HUDEP-2 (cell line): ENCODE data around the gene NLRP3.
"Not testable (repeated sequence)": the region's sequence is repeated elsewhere in the genome, so short reads cannot be mapped to it uniquely, and the experiment has no call there.

ENCODE experiments used
- DNase-seq, 76 experiments: peaks; one replicate each; lab custom pipeline; 2025; ENCODE audit not compliant: unreplicated experiment in 76 of 76; lab: John Stamatoyannopoulos, UW

Gene NLRP3

DNA sequence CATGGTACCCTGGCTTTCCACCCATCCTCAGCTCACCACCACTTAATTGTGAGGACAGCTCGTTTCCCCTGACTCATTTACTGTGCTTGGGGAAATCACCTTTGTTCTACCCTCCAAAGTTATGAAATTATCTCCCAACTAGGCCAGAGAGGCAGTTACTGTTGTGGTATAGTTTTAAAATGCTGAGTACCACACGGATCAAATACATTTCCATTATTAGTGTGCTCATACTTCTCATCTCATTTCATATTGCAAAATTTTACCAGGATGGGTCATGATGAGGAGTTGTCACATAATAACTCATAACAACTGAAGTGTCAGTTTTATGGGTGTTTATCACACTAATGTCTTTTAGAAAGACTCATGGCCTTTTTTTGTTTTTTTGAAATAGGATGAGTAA lies 51.2 kb downstream of the NLRP3 start:
- DNase-seq, result no peak

DNA sequence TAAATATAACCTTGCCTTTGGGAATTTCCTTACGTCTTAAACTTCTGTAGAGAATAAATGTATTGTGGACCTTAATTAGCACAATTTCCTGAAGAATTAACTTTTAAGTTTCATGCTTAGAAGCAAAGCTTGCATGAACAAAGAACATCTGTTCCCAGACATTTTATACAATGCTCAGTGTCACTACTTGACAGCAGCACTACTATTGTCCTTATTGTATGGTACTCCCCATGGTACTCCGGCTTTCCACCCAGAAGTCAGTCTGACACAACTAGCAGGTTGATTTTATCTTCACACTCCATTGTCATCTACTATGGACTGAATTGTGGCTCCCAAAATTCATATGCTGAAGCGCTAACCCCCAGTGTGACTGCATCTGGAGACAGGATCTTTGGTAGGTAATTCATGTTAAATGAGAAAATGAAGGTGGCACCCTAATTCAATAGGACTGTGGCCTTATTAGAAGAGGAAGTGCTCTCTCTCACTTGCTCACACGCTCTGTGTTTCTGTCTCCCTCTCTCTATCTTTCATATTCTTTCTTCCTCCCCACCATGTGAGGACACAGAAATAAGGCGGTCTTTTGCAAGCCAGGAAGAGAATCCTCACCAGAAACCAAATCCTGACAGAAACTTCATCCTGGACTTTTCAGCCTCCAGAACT lies 52.6 kb downstream of the NLRP3 start:
- DNase-seq, result no peak

DNA sequence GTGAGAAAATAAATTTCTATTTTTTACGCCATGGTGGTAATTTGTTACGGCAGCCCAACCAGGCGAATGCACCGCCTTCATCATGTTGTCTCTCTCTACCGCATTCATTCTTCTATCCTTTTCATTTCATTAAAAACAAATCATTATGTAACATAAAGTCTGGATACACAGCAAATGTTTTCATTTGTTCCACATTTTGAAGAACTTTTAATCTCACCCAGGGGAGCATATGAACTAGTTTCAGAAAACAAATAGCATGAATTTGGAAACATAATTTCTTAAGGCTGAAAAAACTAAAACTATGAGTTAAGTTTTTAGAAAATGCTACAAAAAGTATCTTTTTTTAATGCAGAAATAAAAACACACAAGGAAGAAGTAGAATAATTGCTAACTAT lies 53.2 kb downstream of the NLRP3 start:
- no peak for DNase-seq

DNA sequence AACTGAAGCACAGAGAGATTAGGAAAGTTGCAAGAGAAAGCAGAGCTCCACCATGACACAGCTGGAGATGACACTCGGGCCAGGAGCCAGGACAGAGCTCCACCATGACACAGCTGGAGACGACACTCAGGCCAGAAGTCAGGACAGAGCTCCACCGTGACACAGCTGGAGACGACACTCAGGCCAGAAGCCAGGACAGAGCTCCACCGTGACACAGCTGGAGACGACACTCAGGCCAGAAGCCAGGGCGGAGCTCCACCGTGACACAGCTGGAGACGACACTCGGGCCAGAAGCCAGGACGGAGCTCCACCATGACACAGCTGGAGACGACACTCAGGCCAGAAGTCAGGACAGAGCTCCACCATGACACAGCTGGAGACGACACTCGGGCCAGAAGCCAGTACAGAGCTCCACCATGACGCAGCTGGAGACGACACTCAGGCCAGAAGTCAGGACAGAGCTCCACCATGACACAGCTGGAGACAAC lies 55.0 kb downstream of the NLRP3 start:
- peak in 12 of 76 experiments; percentile 8 to 91 (median 74) for DNase-seq

DNA sequence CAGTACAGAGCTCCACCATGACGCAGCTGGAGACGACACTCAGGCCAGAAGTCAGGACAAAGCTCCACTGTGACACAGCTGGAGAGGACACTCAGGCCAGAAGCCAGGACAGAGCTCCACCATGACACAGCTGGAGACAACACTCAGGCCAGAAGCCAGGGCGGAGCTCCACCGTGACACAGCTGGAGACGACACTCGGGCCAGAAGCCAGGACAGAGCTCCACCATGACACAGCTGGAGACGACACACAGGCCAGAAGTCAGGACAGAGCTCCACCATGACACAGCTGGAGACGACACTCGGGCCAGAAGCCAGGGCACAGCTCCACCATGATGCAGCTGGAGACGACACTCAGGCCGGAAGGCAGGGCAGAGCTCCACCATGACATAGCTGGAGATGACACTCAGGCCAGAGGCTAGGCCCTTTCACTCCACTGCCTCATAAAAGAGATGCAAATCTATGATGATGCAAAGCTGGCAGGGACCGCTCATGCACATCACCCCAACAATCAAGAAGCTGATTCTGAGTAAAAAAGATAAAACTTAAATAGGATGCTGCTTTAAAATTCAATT lies 55.6 kb downstream of the NLRP3 start:
- peak in 11 of 76 experiments; percentile 31 to 87 (median 62) for DNase-seq

DNA sequence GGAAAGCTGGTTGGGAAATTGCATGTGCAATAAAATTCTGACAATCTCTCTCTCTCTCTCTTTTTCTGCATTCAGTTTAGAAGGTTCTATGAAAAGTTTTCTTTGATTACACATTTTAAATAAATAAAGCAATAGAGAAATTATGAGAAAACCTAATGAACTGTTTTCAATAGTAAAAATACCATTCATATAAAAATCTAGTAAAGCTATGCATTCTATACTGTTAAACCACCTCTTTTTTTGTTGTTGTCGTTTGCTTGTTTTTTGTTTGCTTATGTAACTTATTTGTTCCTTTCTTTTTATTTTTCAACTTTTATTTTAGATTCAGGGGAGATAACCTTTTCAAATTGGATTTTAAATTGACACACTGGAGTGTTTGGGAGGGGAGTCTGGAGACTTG lies 56.1 kb downstream of the NLRP3 start:
- DNase-seq, result no peak

DNA sequence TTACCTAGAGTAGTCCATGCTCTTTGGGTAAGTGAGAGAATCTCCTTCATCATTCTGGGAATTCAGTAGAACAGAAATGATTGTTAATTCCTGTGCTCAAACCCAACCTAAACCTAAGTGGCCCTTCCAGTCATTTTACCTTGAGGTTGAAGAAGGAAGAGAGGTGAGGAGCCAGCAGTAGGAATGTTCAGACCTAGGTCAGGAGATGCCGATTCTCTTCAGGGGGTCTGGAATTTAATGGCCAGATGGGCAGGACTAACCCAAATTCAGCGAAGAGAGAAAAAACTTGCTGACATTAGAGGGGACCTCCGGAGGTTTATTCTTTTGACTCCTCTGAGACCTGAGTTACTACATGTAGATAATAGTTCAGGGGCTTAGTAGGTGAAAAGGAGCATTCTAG lies 58.4 kb downstream of the NLRP3 start:
- DNase-seq, result no peak

DNA sequence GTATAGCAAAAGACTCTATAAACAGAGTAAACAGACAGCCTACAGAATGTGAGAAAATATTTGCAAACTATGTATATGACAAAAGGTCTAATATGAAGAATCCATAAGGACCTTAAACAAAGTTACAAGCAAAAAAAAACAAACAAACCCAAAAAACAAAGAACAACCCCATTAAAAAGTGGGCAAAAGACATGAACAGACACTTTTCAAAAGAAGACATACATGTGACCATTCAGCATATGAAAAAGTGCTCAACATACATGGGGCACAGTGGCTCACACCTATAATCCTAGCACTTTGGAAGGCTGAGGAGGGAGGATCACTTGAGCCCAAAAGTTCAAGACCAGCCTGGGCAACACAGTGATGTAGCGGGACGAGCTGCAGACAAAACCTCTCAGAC lies 59.8 kb downstream of the NLRP3 start:
- no peak for DNase-seq

DNA sequence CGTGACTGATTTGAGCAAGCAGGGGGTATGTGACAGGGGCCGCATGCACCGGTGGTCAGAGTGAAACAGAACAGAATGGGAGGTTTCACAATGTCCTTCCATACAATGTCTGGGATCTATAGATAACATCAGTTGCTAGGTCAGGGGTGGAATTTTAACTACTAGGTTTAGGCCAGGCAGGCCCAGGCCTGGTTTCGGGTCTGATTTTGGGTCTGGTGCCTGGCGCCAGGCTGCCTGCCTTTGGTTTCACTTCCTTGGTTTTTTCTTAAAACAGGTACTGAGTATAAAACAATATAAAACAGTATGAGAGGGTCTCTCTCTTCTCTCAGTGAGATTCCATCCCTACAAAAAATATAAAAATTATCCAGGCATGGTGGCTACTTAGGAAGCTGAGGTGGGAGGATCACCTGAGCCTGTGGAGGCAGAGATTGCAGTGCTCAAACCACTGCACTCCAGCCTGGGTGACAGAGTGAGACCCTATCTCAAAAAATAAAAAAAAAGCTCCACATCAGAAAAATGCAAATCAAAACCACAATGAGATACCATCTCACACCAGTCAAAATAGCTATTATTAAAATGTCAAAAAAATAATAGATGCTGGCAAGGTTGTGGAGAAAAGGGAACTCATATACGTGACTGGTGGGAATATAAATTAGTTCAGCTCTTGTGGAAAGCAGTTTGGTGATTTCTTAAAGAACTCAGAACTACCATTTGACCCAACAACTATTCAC lies 60.5 kb downstream of the NLRP3 start:
- DNase-seq, result not testable (repeated sequence)

DNA sequence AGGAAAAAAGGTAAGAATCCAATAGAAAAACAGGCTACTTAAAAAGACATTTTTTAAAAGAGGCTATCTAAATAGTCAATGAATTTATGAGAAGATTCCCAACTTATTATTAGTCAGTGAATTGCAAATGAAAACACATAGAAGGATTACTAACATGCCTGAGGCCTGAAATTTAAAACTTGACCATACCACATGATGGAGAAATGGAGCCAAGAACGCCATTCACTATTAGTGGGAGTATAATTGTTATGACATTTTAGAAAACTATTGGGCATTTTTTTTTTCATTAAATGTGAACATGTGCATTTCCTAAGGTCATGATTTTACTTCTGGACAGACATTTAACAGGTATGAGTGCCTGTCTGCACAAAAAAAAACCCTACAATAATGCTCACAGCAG lies 66.8 kb downstream of the NLRP3 start:
- DNase-seq, result no peak

DNA sequence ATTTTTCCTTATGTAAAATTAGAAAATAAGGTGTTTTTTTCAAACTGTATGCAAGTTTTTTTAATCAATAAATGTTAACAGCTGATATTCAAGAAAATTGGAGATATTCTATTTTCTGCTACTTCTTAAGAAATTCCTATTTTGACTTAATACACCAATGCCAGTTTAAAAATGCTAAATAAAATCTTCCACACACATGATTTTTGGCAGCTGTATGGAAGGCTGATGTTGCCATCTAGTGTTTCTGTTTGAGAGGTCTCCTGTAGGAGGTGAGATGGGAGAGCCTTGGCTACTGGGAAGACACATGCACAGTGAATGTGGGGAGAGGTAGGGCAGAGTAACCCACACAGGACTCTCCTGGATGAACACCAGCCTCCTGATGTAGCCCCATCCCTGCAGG lies 71.1 kb downstream of the NLRP3 start:
- DNase-seq, result peak in 11 of 76 experiments; percentile 1 to 49 (median 25)

DNA sequence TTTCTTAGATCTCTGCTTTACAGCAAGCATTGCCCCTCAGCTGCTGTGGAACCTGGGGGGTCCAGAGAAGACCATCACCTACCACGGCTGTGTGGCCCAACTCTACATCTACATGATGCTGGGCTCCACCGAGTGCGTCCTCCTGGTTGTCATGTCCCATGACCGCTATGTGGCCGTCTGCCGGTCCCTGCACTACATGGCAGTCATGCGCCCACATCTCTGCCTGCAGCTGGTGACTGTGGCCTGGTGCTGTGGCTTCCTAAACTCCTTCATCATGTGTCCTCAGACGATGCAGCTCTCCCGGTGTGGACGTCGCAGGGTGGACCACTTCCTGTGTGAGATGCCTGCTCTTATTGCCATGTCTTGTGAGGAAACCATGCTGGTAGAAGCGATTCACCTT lies 75.4 kb downstream of the NLRP3 start:
- DNase-seq, result no peak

DNA sequence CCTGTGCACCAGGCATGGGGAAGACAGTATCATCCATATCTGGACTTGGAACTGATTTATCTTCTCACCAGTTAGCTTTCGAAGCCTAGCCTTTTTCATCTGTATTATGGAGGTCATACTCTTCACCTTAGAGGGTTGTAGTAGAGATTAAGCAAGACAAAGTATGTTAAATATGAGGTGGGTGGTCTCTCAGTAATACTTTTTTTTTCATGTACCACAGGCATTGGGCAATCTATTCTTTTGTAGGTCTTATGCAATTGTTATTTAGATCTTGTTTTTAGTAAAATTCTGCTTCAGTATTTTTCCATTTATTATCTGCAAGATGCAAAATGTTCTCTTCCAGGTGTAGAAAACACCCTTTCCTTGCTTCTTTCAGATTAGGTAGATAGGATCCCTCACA lies 77.1 kb downstream of the NLRP3 start:
- no peak for DNase-seq

DNA sequence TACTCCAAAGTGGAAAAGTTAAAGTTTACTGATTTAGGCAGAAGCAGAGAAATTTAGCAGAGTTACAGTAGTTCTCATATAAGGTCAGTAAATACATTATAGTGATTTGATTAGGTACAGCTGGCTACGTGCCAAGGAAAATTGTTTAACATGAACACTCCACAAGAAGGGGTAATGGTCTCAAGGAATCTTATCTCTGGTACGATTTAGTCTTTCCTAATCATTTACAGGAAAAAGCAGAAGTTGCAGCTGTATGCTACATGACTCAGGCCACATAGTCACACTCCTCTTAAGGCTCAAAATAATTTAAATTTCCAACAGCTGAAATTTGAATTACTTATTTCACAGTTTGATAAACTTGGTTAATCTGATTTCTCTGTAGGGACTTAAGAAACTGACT lies 78.8 kb downstream of the NLRP3 start:
- DNase-seq, result peak in 7 of 76 experiments; percentile 1 to 36 (median 16)

DNA sequence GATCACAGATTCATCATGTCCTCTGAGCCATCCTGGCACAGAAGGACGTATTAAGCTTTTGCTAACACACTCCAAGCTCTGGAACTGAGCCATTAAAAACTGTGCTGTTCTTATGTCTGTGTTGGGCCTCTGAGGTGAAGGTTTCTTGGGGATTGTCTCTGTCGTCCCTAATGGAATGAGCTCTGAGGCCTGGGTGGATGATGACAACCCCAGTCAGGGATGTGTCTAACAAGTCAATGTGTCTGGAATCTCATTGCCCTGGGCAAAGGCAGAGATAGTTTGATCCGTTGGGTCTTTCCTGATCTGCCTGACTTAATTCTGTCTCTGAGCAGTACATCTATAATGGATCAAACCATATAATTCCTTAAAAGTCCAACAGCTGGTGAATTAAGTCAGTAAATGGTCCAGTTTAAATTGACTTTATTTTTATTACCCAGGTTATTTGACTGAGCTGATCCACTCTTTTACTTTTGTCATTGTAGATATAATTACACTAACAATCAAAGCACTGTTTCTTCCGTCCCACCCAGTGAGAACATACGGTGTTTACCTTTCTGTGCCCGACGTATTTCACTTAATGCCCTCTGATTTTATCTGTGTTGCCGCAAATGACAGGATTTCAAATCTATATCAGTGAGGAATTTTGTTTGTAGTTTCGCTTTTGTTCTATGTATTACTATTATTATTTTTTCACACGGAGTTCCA lies 80.8 kb downstream of the NLRP3 start:
- DNase-seq, result no peak
